ENCODE measurements around the gene ZNF582.
A peak's percentile ranks its signal among the peaks of the same experiment; 100 is the strongest.
"Not testable (repeated sequence)": the region's sequence is repeated elsewhere in the genome, so short reads cannot be mapped to it uniquely, and the experiment has no call there.

Gene ZNF582

DNA sequence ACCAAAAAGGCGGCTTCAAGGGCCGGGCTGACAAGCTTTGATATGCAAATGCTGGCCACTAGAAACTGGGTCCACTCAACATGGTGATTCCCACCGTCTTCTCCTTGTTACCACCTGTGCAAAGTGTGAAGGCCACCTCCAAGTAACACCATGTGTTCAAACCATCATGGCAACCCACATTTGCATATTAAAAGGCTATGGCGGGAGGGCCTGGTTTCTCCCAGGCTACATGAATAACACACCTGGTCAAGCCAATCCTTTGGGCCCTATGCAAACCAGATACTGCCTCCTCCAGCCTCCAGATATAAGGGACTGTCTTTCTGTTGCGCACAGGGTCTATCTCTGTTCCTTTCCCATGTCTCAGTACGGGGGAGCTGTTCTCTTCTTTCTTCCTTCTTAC is 42.1 kb downstream of the ZNF582 start:
- no peak for DNase-seq (ENCODE audit: low spot score)

DNA sequence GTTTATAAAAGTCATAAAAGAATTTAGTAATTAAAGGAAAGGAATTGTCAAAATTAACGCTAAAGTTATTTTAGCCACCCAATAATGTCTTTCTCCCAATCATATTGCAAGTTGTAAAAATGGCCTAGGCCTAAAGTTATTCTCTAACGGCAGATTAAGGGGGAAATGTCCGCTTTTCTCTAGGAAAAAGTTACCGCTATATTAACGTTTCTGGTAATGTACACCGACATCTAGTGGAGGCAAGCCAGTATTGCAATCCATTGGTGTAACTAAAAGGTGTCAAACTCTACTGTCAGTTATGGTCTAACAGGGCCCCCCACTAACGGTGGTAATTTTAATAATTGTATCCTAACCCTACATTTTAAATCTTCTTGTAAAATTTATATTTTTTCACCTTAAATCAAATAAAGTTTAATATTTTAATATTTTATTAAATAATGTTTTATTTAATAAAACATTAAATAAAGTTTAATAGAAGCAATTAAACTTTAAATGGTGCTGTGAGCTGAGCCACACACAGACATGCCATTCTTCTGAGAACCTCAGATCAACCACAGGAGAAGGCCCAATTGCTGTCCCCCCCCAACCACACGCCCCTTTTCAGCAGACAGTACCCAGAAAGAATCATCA is 42.8 kb downstream of the ZNF582 start:
- peak; percentile 22 for DNase-seq (ENCODE audit: low spot score)

DNA sequence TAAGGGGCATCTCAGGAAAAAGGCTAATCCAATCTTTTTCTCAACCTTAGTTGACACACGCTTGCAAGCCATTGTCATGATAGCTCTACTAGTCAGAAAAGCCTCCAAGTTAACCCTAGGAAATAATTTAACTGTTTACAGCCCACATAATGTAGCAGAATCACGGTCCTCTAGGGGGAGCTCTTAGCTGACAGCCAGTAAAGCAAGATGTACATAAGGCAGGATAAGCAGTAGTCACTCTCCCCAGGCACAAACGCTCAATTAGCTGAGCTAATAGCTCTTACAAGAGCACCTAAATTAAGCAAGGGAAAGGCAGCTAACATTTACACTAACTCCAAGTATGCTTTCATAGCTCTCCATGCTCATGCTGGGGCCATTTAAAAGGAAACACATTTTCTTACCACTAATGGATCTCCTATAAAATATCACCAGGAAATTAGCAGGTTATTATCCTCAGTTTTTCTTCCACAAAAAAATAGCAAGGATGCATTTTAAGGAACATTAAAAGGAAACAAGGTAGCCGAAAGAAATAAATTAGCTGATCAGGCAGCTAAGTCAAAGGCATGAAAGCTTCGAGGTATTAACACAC is 45.0 kb downstream of the ZNF582 start:
- DNase-seq (ENCODE audit: low spot score), result no peak

GRCh38 chr19:56347163-56347778 is 46.1 kb downstream of the ZNF582 start:
- DNase-seq (ENCODE audit: low spot score), result no peak

DNA sequence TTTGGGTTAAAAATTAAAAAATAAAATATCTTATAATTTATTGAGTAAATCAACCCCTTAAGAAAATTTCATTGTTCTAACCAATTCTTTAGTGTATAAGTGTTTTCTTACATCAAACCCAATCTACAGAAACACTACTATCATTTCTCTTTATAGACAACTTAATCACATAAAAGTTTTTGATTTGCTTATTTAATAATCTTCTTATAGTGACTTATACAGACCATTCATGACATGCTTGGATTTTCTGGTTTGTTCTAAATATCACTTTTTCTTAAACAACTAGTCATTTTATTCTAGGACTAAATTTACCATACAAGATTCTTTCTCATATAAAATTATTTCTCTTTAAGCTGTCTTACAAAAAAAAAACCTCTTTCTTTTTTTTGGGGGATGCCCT is 51.4 kb downstream of the ZNF582 start:
- no peak for DNase-seq (ENCODE audit: low spot score)

- DNase-seq (ENCODE audit: low spot score), result not testable (repeated sequence)
Observed at GRCh38 chr19:56339031-56339430, 54.3 kb downstream of the ZNF582 start.

GRCh38 chr19:56337077-56337476 is 56.3 kb downstream of the ZNF582 start:
- DNase-seq (ENCODE audit: low spot score), result not testable (repeated sequence)

DNA sequence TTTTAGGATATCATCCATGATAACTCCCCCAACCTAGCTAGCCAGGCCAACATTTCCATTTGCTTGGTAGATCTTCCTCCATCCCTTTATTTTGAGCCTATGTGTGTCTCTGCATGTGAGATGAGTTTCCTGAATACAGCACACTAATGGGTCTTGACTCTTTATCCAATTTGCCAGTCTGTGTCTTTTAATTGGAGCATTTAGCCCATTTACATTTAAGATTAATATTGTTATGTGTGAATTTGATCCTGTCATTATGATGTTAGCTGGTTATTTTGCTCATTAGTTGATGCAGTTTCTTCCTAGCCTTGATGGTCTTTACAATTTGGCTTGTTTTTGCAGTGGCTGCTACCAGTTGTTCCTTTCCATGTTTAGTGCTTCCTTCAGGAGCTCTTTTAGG is 58.0 kb downstream of the ZNF582 start:
- not testable (repeated sequence) for DNase-seq (ENCODE audit: low spot score)

DNA sequence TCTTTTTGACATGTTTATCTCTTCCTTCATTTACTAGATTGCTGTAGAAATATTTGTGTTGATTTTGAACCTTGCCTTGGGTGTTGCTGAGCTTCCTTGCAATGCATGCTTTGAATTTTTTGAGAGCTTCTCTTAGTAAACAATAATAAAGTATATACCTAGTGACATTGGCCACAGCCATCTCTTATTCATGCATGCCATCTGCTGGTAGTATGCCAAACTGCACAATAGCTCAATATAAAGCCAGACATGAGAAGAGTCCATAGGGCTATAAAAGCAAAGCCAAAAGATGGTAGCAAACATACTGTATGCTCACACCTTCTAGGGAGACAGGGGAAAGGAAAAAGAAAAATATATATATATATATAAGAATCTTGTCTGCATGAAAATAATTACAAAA is 59.8 kb downstream of the ZNF582 start:
- peak; percentile 15 for DNase-seq (ENCODE audit: low spot score)
